NCI-H526 (cell line): Measurements from ENCODE around the gene DLX5.

Source experiments
- DNase-seq, 2 experiments: peaks; one replicate each; lab custom pipeline; 2025; lab: John Stamatoyannopoulos, UW

DLX5 gene

GRCh38 chr7:96991546-96992191 is 33.0 kb downstream of the DLX5 start:
- peak in 1 of 2 experiments; percentile 61 for DNase-seq

- DNase-seq = no peak
Measured at GRCh38 chr7:96989859-96990317, 34.7 kb downstream of the DLX5 start.

GRCh38 chr7:96989241-96989858 is 35.3 kb downstream of the DLX5 start:
- no peak for DNase-seq

- no peak for DNase-seq
Measured at GRCh38 chr7:96987719-96988118, 36.9 kb downstream of the DLX5 start.

- no peak for DNase-seq
Measured at GRCh38 chr7:96986901-96987300, 37.7 kb downstream of the DLX5 start.

GRCh38 chr7:96985992-96986391 is 38.6 kb downstream of the DLX5 start:
- DNase-seq = no peak

- DNase-seq = no peak
Measured at GRCh38 chr7:96982586-96982985, 42.0 kb downstream of the DLX5 start.

GRCh38 chr7:96979551-96980276 is 44.9 kb downstream of the DLX5 start:
- DNase-seq = no peak

GRCh38 chr7:96977445-96977844 is 47.2 kb downstream of the DLX5 start:
- DNase-seq = no peak

GRCh38 chr7:96976106-96976505 is 48.5 kb downstream of the DLX5 start:
- no peak for DNase-seq

GRCh38 chr7:96973986-96974385 is 50.6 kb downstream of the DLX5 start:
- no peak for DNase-seq

- no peak for DNase-seq
Measured at GRCh38 chr7:96970739-96971138, 53.9 kb downstream of the DLX5 start.
